GM18520 (cell line): ENCODE results near the gene XAB2.

Experiments used
- ATAC-seq: cut with Tn5 transposase; IDR thresholded peaks from one replicate; pipeline ENCODE4 v1.9.1; 2021; ENCODE audit not compliant: unreplicated experiment

The XAB2 gene

DNA sequence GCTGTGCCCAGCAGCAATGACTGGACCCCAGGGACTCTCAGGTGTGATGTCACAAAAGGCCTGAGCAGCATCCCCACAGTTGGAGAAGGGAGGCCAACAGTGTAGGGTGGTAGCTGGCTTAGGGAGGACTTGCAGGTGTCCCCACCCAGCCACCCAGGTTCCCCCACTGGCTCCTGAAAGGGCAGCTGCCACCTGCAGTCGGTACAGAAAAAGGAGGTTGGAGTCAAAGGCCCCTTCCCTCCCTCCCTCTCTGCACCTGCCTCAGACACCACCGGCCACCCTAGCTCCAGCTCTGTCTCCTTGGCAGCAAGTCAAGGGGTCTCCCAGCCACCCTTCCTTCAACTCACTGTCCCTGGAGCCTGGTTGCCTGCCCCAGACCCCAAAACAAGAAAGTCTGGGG is 4.4 kb upstream of the XAB2 start, which contains the start of gene PCP2:
Gene PCP2 (minus strand): TSS at position 22 of the 400 bp plus-strand sequence. CDS start 262 bp downstream, outside the sequence.
- ATAC-seq: no peak

DNA sequence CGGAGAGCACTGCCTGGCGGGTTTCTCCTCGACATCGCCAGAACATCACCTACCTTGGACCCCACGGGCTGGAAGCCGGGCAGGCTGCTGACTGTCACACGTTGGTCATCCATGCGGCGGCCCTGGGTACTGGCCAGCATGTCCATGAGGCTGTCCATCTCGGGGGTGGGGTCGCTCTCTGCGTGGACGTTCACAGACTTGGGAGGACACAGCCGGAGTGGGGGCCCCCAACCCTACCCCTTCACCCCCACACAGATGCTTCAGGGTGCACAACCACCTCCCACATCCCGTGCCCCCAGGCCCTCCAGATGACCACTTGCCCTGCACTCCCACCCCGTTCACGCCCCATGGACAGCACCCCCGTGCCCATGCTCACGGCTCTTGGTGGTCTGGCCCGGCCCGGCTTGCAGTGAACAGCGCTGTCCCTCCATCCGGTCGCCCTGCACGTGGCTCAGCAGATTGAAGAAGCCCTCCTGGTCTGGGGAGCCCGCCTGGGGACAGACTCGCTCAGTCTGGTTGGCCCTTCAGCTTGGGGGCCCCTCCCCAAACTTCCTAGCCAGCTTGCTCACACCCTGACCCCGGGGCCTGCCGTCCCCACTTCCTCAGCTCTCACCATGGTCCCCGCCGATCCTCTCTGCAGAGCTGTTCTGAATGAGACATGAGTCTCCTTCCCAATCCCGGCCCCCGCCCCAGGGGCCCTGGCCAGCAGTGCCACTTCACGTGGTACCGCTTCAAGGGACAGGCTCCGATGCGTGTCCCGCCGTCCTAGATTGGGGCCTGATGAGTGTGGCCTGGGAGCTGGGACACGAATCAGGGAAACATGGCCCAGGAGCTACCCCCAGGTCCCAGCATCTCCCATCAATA is 3.2 kb upstream of the XAB2 start:
- no peak for ATAC-seq

DNA sequence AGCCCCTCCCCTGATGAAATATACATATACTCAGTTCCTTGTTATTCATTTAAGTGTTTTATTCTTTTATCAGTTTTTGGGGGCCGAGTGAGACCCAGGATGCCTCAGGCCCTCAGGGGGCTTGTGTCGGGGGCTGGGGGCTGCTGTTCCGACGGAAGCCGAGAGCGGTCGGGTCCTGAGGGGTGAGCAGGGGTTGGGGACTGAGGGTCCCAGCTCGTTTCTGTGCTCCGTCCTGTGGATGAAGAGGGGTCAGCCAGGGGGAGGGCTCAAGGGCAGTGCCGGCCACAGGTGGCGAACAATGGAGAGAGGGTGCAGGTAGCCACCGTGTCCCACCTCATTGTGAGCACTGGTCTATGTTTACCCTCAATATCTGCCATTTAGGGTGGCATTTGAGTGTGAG is 2.2 kb upstream of the XAB2 start:
- ATAC-seq: no peak

DNA sequence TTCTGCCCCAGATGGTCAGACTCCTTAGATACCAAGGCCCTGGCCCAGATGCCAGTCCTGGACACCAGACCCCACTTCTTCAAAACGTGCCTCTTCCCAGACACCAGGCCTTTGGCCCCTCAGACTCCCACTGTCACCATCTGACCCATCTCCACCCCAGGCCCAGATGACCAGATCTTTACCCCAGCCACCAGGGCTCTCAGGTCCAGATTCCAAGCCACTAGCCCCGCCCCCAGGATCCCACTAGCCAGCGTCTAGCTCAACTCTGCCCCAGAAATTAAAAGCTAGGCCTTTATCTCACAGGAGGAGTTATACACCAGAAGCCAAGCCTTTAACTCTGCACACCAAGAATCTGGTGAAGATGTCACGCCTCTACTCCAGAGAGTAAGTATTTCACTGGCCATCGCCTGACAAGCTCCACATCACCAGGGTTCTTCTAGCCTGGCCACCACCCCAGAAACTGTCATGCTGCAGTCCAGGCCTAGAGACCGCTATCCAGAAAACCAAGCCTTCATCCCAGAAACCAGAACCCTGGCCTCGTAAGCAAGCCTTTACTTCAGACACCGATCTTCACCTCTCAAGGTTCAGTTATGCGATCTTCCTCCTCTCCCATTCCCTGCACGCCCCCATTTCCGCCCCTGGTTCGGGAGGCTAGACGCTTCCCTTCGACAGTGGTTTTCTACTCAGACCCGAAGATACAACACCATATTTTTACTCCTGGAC is 595 bp downstream of the XAB2 start:
- no peak for ATAC-seq

DNA sequence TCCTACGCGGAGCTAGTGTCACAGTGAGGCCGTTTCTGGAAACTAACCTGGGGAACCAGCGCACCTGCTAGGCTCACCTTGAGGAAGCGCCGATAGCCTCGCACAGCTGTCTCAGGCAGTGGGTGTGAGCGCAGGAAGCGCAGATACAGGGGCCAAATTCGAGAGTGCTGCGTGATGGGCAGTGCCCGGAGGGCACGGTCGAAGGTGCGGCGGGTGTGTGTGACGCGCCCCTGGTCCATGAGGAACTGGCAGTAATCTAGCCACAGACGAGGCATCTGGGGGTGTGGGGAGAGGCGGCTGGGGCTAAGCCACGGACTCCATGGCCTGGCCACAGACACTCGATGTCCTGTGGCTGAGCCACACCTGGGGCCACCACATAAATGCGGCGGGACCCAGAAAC is 2.2 kb downstream of the XAB2 start:
- ATAC-seq: no peak

DNA sequence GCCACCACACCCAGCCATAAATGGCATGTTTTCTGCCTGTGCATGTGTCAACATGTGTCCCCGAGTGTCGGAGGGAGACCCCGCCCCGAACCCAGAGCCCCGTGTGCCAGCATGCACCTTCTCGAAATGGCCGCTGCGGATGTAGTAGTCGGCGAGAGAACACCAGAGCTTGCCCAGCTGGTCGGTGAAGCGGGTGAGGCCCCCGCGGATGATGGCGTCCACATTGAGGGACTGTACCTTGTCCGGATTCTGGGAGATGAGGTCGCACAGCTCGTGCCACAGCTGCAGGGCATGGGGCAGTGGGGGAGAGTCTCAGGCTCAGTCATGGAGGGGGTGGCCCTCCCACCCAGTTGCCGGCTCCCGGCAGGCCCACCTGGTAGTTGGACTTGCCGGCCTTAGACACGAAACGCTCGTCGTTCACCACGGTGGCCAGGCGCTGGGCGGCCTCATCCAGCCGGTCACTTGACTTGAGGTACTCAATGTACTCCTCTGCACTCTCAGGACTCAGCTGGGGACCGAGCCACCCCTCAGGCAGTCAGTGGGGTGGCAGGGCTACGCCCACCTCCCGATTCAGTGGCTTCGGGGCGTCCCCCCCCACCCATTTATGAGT is 3.5 kb downstream of the XAB2 start:
- no peak for ATAC-seq

DNA sequence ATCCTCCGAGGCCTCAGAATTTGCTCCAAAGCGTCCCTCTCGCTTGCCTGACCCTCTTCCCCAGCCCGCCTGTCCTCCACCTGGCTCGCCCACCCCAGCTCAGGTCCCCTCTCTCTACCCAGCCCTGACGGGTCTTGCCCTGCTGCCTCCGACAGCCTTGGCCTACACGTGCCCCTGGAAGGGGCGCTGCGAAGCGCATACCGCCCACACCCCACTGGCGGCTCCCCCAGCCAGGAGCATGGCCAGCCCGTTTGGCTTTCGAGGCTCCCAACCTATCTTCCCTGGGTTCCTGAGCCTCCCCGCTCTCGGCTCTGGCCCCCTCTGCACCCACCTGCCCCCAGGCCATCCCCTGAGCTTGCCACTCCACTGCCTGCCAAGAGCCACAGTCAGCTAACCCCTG is 4.5 kb downstream of the XAB2 start:
- ATAC-seq: no peak

DNA sequence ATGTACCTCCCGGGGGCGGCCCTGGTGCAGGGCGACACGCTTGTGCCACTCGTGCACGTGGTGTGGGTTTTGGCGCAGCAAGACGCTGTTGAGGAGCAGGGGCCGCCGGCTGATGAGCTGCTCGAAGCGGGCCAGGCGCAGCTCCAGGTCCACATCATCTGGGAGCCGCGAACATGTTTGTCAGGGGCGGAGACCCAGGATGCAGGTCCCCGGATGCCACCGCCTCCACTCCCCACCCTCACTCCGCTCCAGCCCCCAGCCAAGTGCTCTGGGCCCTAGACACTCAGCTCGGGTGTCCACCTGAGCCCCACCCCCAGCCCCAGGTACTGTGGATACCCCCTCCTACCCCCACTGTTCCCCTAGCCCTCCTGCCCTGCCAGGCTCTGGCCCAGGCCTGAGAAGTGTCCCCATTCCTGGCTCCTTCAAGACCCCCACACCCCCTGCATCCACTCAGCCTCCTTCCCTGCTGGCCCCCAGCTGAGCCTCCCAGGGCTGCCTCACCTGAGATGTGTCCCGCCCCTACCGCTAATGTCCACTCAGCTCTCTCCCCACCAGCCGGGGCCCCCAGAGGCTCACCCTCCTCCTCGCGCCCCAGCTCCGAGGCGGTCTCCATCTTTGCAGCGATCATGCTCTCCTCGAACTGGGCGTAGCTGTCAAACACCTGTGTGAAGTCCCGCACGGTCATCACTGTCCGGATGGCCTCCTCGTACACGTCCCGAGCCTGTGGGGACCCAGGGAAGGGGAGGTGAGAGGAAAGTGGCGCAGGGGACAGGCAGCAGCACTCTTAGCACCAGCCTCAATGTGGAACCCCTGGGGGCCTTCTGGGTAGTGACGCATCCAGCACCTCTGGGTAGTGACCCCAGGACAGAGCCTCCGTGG is 5.4 kb downstream of the XAB2 start:
- ATAC-seq: no peak

DNA sequence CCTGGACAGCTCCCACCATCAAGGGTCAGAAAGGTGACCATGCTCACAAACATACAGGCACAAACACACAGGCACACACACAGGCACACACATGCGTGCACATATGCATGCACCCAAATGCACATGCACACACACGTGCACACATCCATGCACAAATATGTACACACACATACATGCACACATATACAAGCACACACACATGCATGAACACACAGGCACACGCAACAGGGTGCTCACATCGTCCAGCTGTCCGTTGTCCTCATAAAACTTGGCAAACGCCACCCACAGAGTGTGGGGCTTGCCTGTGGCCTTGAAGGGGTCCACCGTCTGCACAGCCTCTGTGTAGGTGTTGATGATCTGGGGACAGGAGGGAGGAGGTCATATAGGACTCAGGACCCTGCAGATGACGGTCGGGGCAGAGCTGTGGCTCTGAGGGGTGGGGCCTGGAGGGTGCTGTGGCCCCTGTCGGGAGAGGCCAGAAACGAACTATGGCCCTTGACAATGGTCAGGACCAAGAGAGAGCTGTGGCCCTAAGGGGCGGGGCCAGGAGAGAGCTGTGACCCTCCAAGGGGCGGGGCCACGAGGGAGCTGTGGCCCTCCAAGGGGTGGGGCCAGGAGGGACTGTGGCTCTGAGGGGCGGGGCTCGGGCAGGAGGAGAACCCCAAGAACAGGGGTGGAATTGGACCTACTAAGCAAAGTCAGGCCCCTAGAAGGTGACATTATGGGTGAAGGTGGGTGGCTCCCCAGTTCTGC is 6.2 kb downstream of the XAB2 start:
- no peak for ATAC-seq

DNA sequence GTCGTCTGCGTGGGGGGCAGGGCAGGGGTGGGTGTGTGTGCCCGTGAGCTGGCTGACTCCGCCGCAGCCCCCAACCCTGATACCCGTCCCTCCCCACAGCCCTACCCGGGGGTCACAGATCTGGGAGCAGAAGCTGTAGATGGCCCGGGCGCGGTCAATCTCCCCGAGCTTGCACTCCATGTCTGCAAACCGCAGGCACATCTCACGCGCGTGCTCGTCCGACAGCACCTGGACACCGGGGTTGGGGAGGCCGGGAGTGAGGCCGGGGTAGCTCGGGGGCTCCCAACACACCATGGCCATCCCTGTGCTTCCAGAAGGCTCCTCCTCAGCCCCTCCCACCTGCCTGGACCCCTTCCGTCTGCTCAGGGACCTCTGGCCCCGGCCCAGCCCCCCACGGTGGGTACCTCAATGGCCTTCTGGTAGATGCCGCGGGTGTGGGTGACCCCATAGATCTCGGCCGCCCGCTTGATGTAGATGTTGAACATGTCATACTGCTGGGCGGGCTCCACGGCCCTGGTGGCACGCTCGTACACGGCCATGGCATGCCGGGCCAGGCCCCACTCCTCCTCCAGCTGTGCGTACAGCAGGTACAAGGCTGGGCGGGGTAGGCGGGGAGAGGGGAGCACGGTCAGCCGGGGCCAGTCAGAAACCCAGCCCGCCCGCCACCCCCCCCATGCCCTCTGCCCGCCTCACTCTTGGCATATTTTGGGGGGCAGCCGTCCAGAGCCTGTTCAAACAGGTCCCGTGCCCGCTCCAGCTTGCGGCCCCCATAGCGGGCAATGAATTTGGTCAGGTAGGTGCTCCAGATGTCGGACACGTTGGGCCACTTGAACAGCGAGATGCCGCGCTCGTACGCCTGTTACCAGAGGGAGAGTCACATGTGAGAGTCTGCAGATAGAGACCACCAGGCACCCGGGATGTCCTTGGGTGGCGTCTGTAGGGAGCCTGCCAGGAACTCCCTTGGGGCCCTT is 8.6 kb downstream of the XAB2 start:
- ATAC-seq: no peak

DNA sequence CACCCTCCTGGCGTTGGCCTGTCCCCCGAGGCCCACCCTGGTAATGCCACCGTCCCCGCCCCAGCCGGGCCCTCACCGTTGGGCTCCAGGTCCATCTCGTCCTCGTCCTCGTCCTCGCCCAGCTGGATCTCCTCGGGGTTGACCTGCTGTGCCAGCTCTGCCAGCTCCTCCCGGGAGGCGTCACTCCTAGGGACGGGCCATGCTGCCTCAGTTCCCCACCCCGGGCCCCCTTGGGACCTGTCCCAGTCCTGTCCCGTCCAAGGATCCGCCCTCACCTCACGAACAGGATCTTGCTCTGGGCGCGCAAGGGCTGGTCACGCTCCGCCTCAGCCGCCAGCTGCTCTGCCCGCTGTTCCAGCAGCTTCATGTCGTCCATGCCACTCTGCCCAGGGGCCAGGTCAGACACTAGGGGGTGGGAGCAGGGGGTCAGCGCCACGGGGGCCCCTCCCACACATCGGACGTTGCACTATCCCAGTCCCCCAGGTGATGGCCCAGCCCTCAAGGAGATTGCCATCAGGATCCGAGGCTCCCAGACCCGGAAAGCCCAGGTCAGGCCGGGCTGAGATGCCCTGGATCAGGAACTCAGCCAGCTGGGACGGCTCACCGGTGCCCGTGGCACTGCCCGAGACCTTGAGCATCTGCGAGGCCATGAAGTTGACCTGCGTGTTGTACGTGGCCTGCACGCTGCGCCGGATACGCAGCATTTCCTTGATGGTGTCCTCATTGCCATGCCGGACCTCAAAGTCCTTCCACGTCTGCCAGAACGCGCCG is 9.5 kb downstream of the XAB2 start:
- ATAC-seq: no peak

DNA sequence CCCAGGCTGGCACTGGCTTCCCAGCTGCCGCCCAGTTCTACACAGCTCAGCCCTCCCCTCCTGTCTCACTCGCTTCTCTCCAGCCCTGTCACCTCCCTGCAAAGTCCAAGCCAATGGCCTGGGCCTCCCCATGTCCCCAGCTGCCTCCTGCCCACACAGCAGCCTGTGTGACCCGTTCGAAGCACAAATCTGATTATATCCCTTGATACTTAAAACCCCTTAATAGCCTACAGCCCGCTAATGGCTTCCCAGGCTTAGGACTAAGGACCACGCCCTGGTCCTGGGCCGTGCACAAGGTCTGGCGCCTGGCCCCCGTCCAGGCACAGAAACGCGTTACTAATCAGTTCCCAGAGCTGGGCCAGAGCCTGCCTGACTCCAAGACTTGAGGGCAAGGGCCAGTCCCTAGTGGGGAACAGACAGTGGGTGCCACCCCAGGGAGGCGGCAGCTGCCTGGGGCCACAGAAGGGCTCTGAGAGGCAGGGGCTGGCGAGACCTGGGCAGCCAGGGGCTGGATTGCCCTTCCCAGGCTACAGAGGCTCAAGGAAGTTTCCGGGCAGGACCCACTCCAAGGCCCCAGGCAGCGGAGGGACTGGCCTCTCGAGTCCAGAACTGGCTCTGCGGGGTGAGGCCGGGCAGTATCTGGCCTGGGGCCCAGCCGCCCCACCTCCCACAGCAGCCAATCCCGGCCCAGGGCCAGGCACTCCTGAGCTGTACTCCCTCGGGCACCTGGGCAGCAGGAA is 10.4 kb downstream of the XAB2 start:
- no peak for ATAC-seq

DNA sequence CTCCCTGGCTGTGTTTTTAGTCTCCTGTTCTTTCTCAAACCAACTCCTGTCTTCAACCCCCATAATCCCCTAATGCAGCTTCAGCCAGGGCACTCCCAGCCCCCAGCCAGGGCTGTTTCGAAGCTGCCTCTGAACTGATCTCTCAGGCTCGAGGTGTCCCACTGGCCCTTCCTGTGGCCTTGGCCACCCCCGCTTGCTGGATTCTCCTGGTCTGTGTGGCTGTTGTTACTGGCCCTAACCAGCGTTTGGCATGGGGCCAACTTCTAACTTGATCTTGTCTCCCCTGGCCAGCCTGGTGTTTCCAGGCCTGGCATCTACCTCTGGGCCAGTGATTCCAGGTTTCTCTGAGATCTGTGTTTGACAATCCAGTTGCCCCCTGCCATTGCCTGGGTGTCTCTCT is 11.0 kb downstream of the XAB2 start:
- no peak for ATAC-seq

DNA sequence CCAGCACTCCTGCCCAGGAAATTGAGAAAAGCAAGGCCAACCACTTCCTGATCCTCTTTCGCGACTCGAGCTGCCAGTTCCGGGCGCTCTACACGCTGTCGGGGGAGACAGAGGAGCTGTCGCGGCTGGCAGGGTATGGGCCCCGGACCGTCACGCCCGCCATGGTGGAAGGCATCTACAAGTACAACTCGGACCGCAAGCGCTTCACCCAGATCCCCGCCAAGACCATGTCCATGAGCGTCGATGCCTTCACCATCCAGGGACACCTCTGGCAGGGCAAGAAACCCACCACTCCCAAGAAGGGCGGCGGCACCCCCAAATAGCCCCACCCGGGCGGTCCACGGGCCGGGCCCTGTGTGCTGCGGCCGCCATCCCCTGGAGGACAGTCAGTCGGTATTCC is 11.6 kb downstream of the XAB2 start:
- no peak for ATAC-seq

DNA sequence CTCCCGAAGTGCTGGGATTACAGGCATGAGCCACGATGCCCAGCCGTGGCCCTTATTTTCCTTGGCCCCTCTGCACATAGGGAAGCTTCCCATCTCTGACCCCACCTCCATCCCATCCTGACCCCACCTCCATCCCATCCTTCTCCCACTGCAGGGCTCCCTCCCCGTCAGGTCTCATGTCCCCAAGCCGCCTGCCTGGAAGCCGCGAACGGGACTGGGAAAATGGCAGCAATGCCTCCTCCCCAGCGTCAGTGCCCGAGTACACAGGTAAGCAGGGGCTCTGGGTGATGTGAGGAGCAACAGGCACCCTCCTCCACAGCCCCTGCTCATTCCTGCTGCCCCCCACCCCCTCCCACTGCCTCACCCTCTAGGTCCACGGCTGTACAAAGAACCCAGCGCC is 12.2 kb downstream of the XAB2 start:
- ATAC-seq: no peak

DNA sequence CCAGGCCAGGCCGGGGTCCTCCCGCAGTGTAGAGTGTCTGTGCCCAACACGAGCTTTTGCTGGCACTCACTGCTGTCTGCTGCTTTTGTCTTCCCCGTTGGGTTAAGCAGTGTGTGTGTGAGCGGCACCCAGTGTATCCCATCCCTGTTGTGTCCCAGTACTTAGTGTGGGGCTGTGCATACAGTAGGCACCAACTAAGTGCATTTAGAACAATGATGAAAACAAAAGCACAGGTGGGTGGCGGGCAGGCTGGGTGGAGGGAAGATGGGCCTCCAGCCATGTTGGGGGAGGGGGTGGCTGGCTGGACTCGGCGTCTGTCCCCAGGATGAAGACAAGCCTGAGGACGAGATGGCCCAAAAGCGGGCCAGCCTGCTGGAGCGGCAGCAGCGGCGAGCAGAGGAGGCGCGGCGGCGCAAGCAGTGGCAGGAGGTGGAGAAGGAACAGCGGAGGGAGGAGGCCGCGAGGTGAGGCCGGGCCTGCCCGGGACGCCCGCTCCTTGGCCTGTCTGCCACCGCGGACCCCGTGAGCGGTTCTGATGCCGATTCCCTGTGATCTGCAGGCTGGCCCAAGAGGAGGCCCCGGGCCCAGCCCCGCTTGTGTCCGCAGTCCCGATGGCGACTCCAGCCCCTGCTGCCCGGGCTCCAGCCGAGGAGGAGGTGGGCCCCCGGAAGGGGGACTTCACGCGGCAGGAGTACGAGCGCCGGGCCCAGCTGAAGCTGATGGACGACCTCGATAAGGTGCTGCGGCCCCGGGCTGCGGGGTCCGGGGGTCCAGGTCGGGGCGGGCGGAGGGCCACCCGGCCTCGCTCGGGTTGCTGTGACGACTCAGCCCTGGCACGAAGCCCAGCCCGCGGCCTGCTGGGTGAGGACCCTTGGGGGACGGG is 14.2 kb downstream of the XAB2 start:
- ATAC-seq: no peak
